ENCODE results near the gene ZNF219. TPM values are rescaled to one million over a fixed set of nuclear protein-coding genes. Genes with fewer than 3 reads are reported as not detected.

ZNF219 gene
- total RNA-seq, 1 experiment from 2014 or later, result 18.5 TPM

- no TSS peak for BruUV-seq (replicated peaks)
- TF ChIP-seq, protein P1, sequence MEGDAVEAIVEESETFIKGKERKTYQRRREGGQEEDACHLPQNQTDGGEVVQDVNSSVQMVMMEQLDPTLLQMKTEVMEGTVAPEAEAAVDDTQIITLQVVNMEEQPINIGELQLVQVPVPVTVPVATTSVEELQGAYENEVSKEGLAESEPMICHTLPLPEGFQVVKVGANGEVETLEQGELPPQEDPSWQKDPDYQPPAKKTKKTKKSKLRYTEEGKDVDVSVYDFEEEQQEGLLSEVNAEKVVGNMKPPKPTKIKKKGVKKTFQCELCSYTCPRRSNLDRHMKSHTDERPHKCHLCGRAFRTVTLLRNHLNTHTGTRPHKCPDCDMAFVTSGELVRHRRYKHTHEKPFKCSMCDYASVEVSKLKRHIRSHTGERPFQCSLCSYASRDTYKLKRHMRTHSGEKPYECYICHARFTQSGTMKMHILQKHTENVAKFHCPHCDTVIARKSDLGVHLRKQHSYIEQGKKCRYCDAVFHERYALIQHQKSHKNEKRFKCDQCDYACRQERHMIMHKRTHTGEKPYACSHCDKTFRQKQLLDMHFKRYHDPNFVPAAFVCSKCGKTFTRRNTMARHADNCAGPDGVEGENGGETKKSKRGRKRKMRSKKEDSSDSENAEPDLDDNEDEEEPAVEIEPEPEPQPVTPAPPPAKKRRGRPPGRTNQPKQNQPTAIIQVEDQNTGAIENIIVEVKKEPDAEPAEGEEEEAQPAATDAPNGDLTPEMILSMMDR (IDR thresholded peaks at IDR 0.05; ENCODE audit: unreplicated experiment), result no peak
- CTCF ChIA-PET, result interaction anchor here (1.0 to 2.5 kb wide), 5 partner anchors 14 to 75 kb away, joined by 3 to 12 read pairs (median 4); partner anchors contain the start of gene ARHGEF40
- H3K4me1 Mint-ChIP-seq (ENCODE audit: low read depth, unreplicated experiment), result peaks cover 8% of the 10 kb centered on the region
- H3K27ac Mint-ChIP-seq (ENCODE audit: unreplicated experiment), result no peak overlapping the region
- DNase-seq, result no peak
- H3K9me3 Mint-ChIP-seq (ENCODE audit: low read depth, unreplicated experiment), result no peaks in the 10 kb centered on the region
- peaks cover 33% of the 10 kb centered on the region for H3K36me3 Mint-ChIP-seq (ENCODE audit: insufficient read depth, unreplicated experiment)
- intact Hi-C loops (cut with micrococcal nuclease; ENCODE audit: unreplicated experiment), result no loop called here
- no peaks in the 10 kb centered on the region for H3K27me3 Mint-ChIP-seq (ENCODE audit: unreplicated experiment)
- no peak overlapping the region for H3K4me3 Mint-ChIP-seq (ENCODE audit: low read depth, unreplicated experiment)
Measured at GRCh38 chr14:21089877-21090193, 8.6 kb downstream of the ZNF219 start.

GRCh38 chr14:21089271-21089670 is 9.2 kb downstream of the ZNF219 start:
- DNase-seq, result no peak
- no peak overlapping the region for H3K4me3 Mint-ChIP-seq (ENCODE audit: low read depth, unreplicated experiment)
- H3K27ac Mint-ChIP-seq (ENCODE audit: unreplicated experiment), result no peak overlapping the region
- BruUV-seq (replicated peaks), result no TSS peak
- TF ChIP-seq, protein P1 (IDR thresholded peaks at IDR 0.05; ENCODE audit: unreplicated experiment), result no peak
- H3K36me3 Mint-ChIP-seq (ENCODE audit: insufficient read depth, unreplicated experiment), result peaks cover 33% of the 10 kb centered on the region
- no peaks in the 10 kb centered on the region for H3K27me3 Mint-ChIP-seq (ENCODE audit: unreplicated experiment)
- H3K9me3 Mint-ChIP-seq (ENCODE audit: low read depth, unreplicated experiment), result no peaks in the 10 kb centered on the region
- peaks cover 8% of the 10 kb centered on the region for H3K4me1 Mint-ChIP-seq (ENCODE audit: low read depth, unreplicated experiment)
- CTCF ChIA-PET, result interaction anchor here (0.6 to 2.5 kb wide), 5 partner anchors 19 to 1624 kb away, joined by 3 to 12 read pairs (median 4); partner anchors contain the start of gene ARHGEF40
- intact Hi-C loops (cut with micrococcal nuclease; ENCODE audit: unreplicated experiment), result no loop called here

DNA sequence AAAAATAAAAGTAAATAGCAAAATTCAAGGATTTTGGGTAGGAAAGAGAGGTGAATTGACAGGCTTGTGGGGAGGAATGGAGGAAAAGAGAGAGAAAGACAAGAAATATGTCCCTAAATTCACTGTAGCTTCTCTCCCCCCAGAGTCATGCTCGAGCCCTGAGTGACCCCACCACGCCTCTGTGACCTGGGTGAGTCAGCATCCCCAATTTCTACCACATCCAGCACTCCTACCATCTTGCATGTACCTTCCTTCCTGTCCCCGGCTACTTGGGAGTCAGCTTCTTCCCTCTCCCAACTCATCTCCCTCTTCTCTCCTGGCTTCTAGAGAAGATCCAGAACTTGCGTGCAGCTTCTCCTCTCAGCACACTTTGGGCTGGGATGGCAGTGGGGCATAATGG is 9.8 kb downstream of the ZNF219 start:
- CTCF ChIA-PET, result interaction anchor here (0.6 to 2.5 kb wide), 4 partner anchors 22 to 1625 kb away, joined by 4 to 12 read pairs (median 6); no protein-coding TSS in a partner anchor
- TF ChIP-seq, protein P1 (IDR thresholded peaks at IDR 0.05; ENCODE audit: unreplicated experiment), result no peak
- H3K4me3 Mint-ChIP-seq (ENCODE audit: low read depth, unreplicated experiment), result no peak overlapping the region

DNA sequence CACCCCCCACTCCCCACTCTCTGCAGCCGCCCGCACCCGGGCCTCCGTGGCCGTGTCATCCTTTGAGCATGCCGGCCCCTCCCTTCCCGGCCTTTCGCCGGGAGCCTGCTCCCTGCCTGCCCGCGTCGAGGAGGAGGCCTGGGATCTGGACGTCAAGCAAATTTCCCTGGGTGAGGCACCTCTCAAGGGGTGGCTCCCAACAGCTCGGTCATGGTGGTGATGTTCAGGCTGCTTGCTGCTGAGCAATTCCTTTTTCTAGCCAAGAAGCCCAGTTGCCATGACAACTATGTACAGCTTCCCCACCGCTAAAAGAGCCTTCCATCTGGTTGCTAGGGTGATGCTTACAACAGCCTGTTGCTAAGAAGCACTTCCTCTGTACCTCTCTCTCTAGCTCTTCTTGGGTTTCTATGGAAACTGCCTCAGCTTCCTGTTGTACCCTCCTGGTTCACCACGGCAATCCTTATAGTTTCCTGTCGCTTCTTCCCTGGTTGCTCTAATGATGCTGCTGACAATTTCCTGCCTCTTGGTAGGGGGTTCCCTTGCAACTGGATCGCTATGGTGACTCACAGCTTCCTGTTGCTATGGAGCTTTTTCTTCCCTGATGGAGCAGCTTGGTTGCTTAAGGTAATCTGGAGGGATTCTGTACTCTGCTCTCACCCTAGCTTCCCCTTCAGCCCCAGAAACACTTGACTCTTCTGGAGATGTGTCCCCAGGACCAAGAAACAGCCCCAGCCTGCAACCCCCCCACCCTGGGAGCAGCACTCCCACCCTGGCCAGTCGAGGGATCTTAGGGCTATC is 11.0 kb downstream of the ZNF219 start:
- no TSS peak for BruUV-seq (replicated peaks)
- no peak for DNase-seq
- Mint-ChIP-seq H3K36me3 (ENCODE audit: insufficient read depth, unreplicated experiment) (peaks cover 18% of the 10 kb centered on the region), H3K4me3 (ENCODE audit: low read depth, unreplicated experiment) (no peak overlapping the region), H3K9me3 (ENCODE audit: low read depth, unreplicated experiment) (no peaks in the 10 kb centered on the region), H3K4me1 (ENCODE audit: low read depth, unreplicated experiment) (peaks cover 8% of the 10 kb centered on the region), H3K27ac (ENCODE audit: unreplicated experiment) (no peak overlapping the region), H3K27me3 (ENCODE audit: unreplicated experiment) (no peaks in the 10 kb centered on the region)
- CTCF ChIA-PET, result interaction anchor here (0.9 to 1.3 kb wide), 2 partner anchors 16 to 73 kb away, joined by 3 to 4 read pairs; no protein-coding TSS in a partner anchor
- intact Hi-C loops (cut with micrococcal nuclease; ENCODE audit: unreplicated experiment), result no loop called here
- TF ChIP-seq, protein P1 (IDR thresholded peaks at IDR 0.05; ENCODE audit: unreplicated experiment), result no peak

More for the DNA sequence above, 9.8 kb downstream of the ZNF219 start:
- Mint-ChIP-seq H3K9me3 (ENCODE audit: low read depth, unreplicated experiment) (no peaks in the 10 kb centered on the region), H3K27ac (ENCODE audit: unreplicated experiment) (no peak overlapping the region), H3K27me3 (ENCODE audit: unreplicated experiment) (no peaks in the 10 kb centered on the region), H3K4me1 (ENCODE audit: low read depth, unreplicated experiment) (peaks cover 8% of the 10 kb centered on the region), H3K36me3 (ENCODE audit: insufficient read depth, unreplicated experiment) (peaks cover 30% of the 10 kb centered on the region)
- BruUV-seq (replicated peaks), result no TSS peak
- no peak for DNase-seq
- intact Hi-C loops (cut with micrococcal nuclease; ENCODE audit: unreplicated experiment), result no loop called here
